ENCODE measurements around the gene ZMIZ1.

ZMIZ1 gene

GRCh38 chr10:79349072-79349491 is 280.3 kb downstream of the ZMIZ1 start:
- DNase-seq: no peak

- DNase-seq: no peak
Measured at GRCh38 chr10:79349766-79350406, 281.1 kb downstream of the ZMIZ1 start.

GRCh38 chr10:79350407-79351154 is 281.8 kb downstream of the ZMIZ1 start:
- DNase-seq: no peak

GRCh38 chr10:79351332-79351731 is 282.6 kb downstream of the ZMIZ1 start:
- DNase-seq: peak; percentile 31 to 47 (median 37)

GRCh38 chr10:79352035-79352877 is 283.5 kb downstream of the ZMIZ1 start:
- DNase-seq: peak; percentile 26 to 65 (median 33)

GRCh38 chr10:79353000-79353406 is 284.2 kb downstream of the ZMIZ1 start:
- DNase-seq: peak; percentile 54 to 77 (median 70)

- DNase-seq: no peak
Measured at GRCh38 chr10:79353726-79354125, 285.0 kb downstream of the ZMIZ1 start.

GRCh38 chr10:79354141-79354540 is 285.4 kb downstream of the ZMIZ1 start:
- peak in 2 of 3 donors; percentile 41 to 55 for DNase-seq

GRCh38 chr10:79354615-79355014 is 285.8 kb downstream of the ZMIZ1 start:
- no peak for DNase-seq

GRCh38 chr10:79355420-79356017 is 286.8 kb downstream of the ZMIZ1 start:
- peak; percentile 68 to 79 (median 73) for DNase-seq

- DNase-seq: peak; percentile 71 to 84 (median 78)
Measured at GRCh38 chr10:79356104-79356503, 287.3 kb downstream of the ZMIZ1 start.

- no peak for DNase-seq
Measured at GRCh38 chr10:79357180-79357579, 288.4 kb downstream of the ZMIZ1 start.

- no peak for DNase-seq
Measured at GRCh38 chr10:79358811-79359210, 290.0 kb downstream of the ZMIZ1 start.

- no peak for DNase-seq
Measured at GRCh38 chr10:79359816-79360498, 291.2 kb downstream of the ZMIZ1 start.

GRCh38 chr10:79360499-79361342 is 292.0 kb downstream of the ZMIZ1 start:
- no peak for DNase-seq

- DNase-seq: peak in 1 of 3 donors; percentile 38
Measured at GRCh38 chr10:79361726-79362397, 293.1 kb downstream of the ZMIZ1 start.

Data from suppressor macrophage treated with lipopolysaccharide for 1 hour (primary cell).